Thoracic aorta (tissue), 2 donors: Measurements from ENCODE around the gene C13orf46. TPM values are rescaled to one million over a fixed set of nuclear protein-coding genes. Genes with fewer than 3 reads are reported as not detected.

Experiments used
- ATAC-seq: fragments of 150-250 bp; one replicate; pipeline ENCODE4 v1.8.0; 2017; ENCODE audit warnings: low read depth; ENCODE audit not compliant: insufficient number of reproducible peaks, low FRiP score
- DNase-seq: peaks from one replicate; pipeline ENCODE4 v3.0.0-alpha.2; 2020; ENCODE audit warnings: low spot score
- H3K27ac ChIP-seq, 2 donors: fragments of 200-600 bp; sonication (generic); 1 replicate in 1 of 2; 2 replicates in 1 of 2; pipeline ENCODE4 v1.5.1; 2016; ENCODE audit warnings: mild to moderate bottlenecking in 2 of 2, moderate library complexity in 2 of 2
- H3K27me3 ChIP-seq: fragments of 200-600 bp; sonication (generic); replicated peaks from 2 replicates; pipeline ENCODE4 v1.6.0; 2016; ENCODE audit warnings: mild to moderate bottlenecking; ENCODE audit not compliant: insufficient read depth
- H3K36me3 ChIP-seq: fragments of 200-600 bp; sonication (generic); one replicate; pipeline ENCODE4 v1.5.1; 2016
- H3K4me1 ChIP-seq, 2 donors: fragments of 200-600 bp; sonication (generic); 1 replicate in 1 of 2; 2 replicates in 1 of 2; pipeline versions ENCODE4 v1.5.1 to v1.6.0; 2016; ENCODE audit warnings: low read depth in 2 of 2, mild to moderate bottlenecking in 1 of 2; ENCODE audit not compliant: control insufficient read depth in 1 of 2
- H3K4me3 ChIP-seq: fragments of 200-600 bp; sonication (generic); 2 replicates; pipeline ENCODE4 v1.5.1; 2016; ENCODE audit warnings: mild to moderate bottlenecking
- H3K9me3 ChIP-seq: fragments of 200-600 bp; sonication (generic); 2 replicates; pipeline ENCODE4 v1.5.1; 2016
- CTCF ChIP-seq: fragments of 200-600 bp; sonication (generic); IDR thresholded peaks from one replicate; pipeline ENCODE4 v1.5.1; 2019; ENCODE audit warnings: antibody characterized with exemption
- total RNA-seq, 2 donors: library from RNA; depleted of rRNA; stranded (reverse); fragments of >200 nt; gene quantifications; one replicate each; pipeline versions ENCODE4 v1.1.0 to v1.2.3, GENCODE V29; 2016

The C13orf46 gene
- total RNA-seq, 2 donors from 2014 or later, result 1.1 TPM

DNA sequence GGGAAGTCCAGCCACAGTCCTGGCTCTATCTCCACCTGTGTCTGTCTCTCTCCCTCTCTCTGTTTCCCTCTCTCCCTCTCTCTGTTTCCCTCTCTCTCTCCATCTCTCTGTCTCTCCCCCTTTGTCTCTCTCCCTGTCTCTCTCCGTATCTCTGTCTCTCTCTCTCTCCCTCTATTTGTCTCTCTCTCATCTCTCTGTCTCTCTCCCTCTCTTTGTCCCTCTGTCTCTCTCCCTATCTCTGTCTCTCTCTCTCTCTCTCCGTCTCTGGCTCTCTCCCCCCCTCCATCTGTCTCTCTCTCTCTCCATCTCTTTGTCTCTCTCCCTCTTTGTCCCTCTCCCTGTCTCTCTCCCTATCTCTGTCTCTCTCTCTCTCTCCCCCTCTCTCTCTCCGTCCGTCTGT is 39.5 kb upstream of the C13orf46 start:
- no peak for TF ChIP-seq CTCF
- Histone ChIP-seq H3K27me3 (no peaks in the 10 kb centered on the region), H3K36me3 (peaks cover 61% of the 10 kb centered on the region), H3K9me3 (no peaks in the 10 kb centered on the region), H3K27ac (no peak overlapping the region), H3K4me3 (no peak overlapping the region), H3K4me1 (no peaks in the 10 kb centered on the region)
- no peak for DNase-seq
- no peak for ATAC-seq

- no peak for TF ChIP-seq CTCF
- Histone ChIP-seq H3K36me3 (peaks cover 57% of the 10 kb centered on the region), H3K4me3 (no peak overlapping the region), H3K27me3 (no peaks in the 10 kb centered on the region), H3K9me3 (no peaks in the 10 kb centered on the region), H3K4me1 (no peaks in the 10 kb centered on the region), H3K27ac (no peak overlapping the region)
- DNase-seq, result no peak
- ATAC-seq, result no peak
Measured at GRCh38 chr13:114012921-114013320, 39.0 kb upstream of the C13orf46 start.

DNA sequence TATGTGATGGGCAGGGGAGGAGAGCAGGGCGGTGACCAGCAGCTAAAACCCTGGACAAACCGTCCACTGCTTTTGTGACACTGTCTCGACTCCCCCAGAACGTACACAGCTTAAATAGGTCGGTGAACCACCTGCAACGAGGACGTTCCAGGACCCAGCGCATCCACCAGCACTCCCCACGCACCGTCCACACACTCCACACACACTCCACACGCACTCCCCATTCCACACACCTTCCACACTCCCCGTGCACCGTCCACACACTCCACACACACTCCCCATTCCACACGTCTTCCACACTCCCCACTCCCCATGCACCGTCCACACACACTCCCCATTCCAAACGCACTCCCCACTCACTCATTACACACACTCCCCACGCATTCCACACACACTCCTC is 38.3 kb upstream of the C13orf46 start:
- no peaks in the 10 kb centered on the region for H3K9me3 ChIP-seq
- ATAC-seq, result no peak
- H3K27ac ChIP-seq, result no peak overlapping the region
- no peak overlapping the region for H3K4me3 ChIP-seq
- H3K4me1 ChIP-seq, result no peaks in the 10 kb centered on the region
- TF ChIP-seq CTCF, result no peak
- H3K27me3 ChIP-seq, result no peaks in the 10 kb centered on the region
- DNase-seq, result no peak
- peaks cover 55% of the 10 kb centered on the region for H3K36me3 ChIP-seq

- no peak overlapping the region for H3K4me3 ChIP-seq
- no peaks in the 10 kb centered on the region for H3K9me3 ChIP-seq
- no peak overlapping the region for H3K27ac ChIP-seq
- no peaks in the 10 kb centered on the region for H3K27me3 ChIP-seq
- no peaks in the 10 kb centered on the region for H3K4me1 ChIP-seq
- H3K36me3 ChIP-seq, result peaks cover 46% of the 10 kb centered on the region
- no peak for TF ChIP-seq CTCF
- ATAC-seq (no peak), DNase-seq (no peak)
Measured at GRCh38 chr13:114011226-114011625, 37.4 kb upstream of the C13orf46 start.

- H3K4me3 ChIP-seq, result no peak overlapping the region
- DNase-seq (no peak), ATAC-seq (no peak)
- no peak overlapping the region for H3K27ac ChIP-seq
- no peaks in the 10 kb centered on the region for H3K9me3 ChIP-seq
- H3K4me1 ChIP-seq, result no peaks in the 10 kb centered on the region
- H3K36me3 ChIP-seq, result peaks cover 46% of the 10 kb centered on the region
- no peak for TF ChIP-seq CTCF
- no peaks in the 10 kb centered on the region for H3K27me3 ChIP-seq
Measured at GRCh38 chr13:114010401-114011101, 36.7 kb upstream of the C13orf46 start.
